Measurements from ENCODE around the gene TLE4.

TLE4 gene

GRCh38 chr9:79572032-79572607 is 355 bp downstream of the TLE4 start:
- no peak for DNase-seq (ENCODE audit: low read depth)

GRCh38 chr9:79572608-79573411 is 1.0 kb downstream of the TLE4 start:
- DNase-seq (ENCODE audit: low read depth) = peak; percentile 34

GRCh38 chr9:79573412-79573923 is 1.7 kb downstream of the TLE4 start:
- DNase-seq (ENCODE audit: low read depth) = no peak

- no peak for DNase-seq (ENCODE audit: low read depth)
Observed at GRCh38 chr9:79574136-79574535, 2.4 kb downstream of the TLE4 start.

GRCh38 chr9:79574781-79575180 is 3.0 kb downstream of the TLE4 start:
- no peak for DNase-seq (ENCODE audit: low read depth)

GRCh38 chr9:79575547-79575946 is 3.8 kb downstream of the TLE4 start:
- DNase-seq (ENCODE audit: low read depth) = no peak

- DNase-seq (ENCODE audit: low read depth) = no peak
Observed at GRCh38 chr9:79577969-79578723, 6.4 kb downstream of the TLE4 start.

- no peak for DNase-seq (ENCODE audit: low read depth)
Observed at GRCh38 chr9:79578891-79579290, 7.1 kb downstream of the TLE4 start.

- no peak for DNase-seq (ENCODE audit: low read depth)
Observed at GRCh38 chr9:79579624-79580023, 7.9 kb downstream of the TLE4 start.

- no peak for DNase-seq (ENCODE audit: low read depth)
Observed at GRCh38 chr9:79580055-79580454, 8.3 kb downstream of the TLE4 start.

- DNase-seq (ENCODE audit: low read depth) = no peak
Observed at GRCh38 chr9:79581388-79581787, 9.6 kb downstream of the TLE4 start.

GRCh38 chr9:79581794-79582193 is 10.0 kb downstream of the TLE4 start:
- DNase-seq (ENCODE audit: low read depth) = no peak

- DNase-seq (ENCODE audit: low read depth) = no peak
Observed at GRCh38 chr9:79583952-79584654, 12.3 kb downstream of the TLE4 start.

GRCh38 chr9:79584655-79584982 is 12.9 kb downstream of the TLE4 start:
- DNase-seq (ENCODE audit: low read depth) = no peak

GRCh38 chr9:79588488-79589223 is 16.9 kb downstream of the TLE4 start:
- DNase-seq (ENCODE audit: low read depth) = no peak

- DNase-seq (ENCODE audit: low read depth) = no peak
Observed at GRCh38 chr9:79591458-79591857, 19.7 kb downstream of the TLE4 start.

- DNase-seq (ENCODE audit: low read depth) = no peak
Observed at GRCh38 chr9:79592726-79593493, 21.1 kb downstream of the TLE4 start.

GRCh38 chr9:79598562-79599345 is 27.0 kb downstream of the TLE4 start:
- DNase-seq (ENCODE audit: low read depth) = no peak

- no peak for DNase-seq (ENCODE audit: low read depth)
Observed at GRCh38 chr9:79600466-79600865, 28.7 kb downstream of the TLE4 start.

Measured in activated T-cell treated with anti-CD3 and anti-CD28 coated beads for 24 hours (primary cell).